CD4-positive, alpha-beta T cell treated with Interleukin-10 for 1 hour (primary cell): ENCODE data around the gene OR4A47.
"Not testable (repeated sequence)": the region's sequence is repeated elsewhere in the genome, so short reads cannot be mapped to it uniquely, and the experiment has no call there.

Source experiments
- DNase-seq: peaks from one replicate; pipeline ENCODE4 v3.0.0-alpha.2; 2020

Gene OR4A47, protein sequence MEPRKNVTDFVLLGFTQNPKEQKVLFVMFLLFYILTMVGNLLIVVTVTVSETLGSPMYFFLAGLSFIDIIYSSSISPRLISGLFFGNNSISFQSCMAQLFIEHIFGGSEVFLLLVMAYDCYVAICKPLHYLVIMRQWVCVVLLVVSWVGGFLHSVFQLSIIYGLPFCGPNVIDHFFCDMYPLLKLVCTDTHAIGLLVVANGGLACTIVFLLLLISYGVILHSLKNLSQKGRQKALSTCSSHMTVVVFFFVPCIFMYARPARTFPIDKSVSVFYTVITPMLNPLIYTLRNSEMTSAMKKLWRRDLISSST

DNA sequence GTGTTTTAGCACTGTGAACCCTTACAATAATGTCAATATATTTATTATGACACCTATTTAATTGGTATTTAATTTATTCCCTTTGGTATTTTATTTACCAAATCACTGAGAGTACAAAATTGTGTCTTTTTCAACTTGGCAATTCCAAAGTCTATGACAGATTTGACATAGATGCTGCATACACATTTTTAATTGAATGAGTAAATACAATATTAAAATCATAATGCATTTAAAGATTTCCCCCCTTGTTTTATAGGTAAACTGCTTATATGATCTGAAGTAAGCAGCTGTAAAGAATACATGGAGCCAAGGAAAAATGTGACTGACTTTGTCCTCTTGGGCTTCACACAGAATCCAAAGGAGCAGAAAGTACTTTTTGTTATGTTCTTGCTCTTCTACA lies at the start of gene OR4A47:
TSS of gene OR4A47 (plus strand) at position 301 of the 400 bp plus-strand sequence. CDS start at position 301, 0 bp downstream.
- not testable (repeated sequence) for DNase-seq

- DNase-seq: not testable (repeated sequence)
Observed at GRCh38 chr11:48455909-48456308, 32.7 kb upstream of the OR4A47 start.

DNA sequence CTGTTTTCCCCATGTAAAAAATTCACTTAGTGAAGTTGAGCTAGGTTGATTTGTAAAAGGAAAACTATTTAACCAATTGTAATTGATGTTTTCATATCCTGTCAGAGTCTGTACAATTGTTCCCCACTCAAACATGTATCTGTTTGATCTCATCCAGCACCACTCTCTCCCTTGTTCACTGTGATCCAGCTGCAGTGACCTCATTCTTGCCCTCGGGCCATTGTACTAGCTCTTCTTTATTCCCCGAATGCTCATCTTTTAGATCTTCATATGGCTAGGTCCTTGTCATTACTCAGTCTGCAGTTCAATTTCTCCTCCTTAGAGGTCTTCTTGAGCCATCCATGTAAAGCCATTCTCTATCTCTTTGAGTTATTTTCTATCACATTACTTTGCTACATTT lies 14.6 kb upstream of the OR4A47 start:
- not testable (repeated sequence) for DNase-seq

DNA sequence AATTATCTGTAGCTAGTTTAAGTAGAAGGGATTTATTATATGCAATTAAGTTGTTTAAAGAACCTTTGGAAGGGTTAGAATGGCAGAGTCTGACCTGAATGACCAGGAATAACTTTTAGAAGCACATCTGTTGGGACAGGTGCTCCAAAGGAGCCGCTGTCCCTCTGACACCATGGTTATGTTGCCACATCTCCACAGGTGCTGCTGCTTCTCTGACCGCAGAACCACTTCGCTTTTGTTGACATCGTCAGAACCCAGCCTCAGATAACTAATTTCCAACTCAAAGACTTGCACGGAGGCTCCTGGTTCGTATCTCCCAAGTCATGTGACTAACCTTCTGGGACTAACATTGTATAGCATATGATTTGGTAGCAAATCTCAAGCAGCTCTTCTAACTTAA lies 13.9 kb upstream of the OR4A47 start:
- not testable (repeated sequence) for DNase-seq

DNA sequence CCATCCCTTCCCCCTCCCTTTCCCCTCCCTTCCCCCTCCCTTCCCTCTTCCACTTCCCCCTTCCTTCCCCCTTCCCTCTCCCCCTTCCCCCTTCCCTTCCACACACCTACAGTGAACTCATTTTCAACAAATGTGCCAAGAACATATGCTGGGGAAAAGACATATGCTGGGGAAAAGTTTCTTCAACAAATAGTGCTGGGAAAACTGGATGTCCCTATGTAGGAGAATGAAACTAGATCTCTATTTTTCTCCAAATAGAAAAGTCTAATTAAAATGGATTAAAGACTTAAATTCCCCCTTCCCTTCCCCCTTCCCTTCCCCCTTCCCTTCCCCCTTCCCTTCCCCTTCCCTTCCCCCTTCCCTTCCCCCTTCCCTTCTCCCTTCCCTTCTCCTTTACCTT lies 17.6 kb downstream of the OR4A47 start:
- DNase-seq: not testable (repeated sequence)

- no peak for DNase-seq
Observed at GRCh38 chr11:48538991-48539390, 50.4 kb downstream of the OR4A47 start.
